ENCODE data around the gene SHROOM3.

GRCh38 chr4:76578002-76578560, 143.1 kb downstream of the SHROOM3 start:
- TF ChIP-seq CTCF (IDR thresholded peaks at IDR 0.05 in 8 of 11, conservative IDR thresholded peaks at IDR 0.05 in 3 of 11) (no peak), POLR2A (IDR thresholded peaks at IDR 0.05) (no peak)
